IMR-90 (cell line): ENCODE data around the gene CRYBG2. TPM values are rescaled to one million over a fixed set of nuclear protein-coding genes. Genes with fewer than 3 reads are reported as not detected.

Source experiments
- ATAC-seq: fragments of 200-7000 bp; cut with Tn5 transposase; 2 replicates; pipeline ENCODE4 v1.9.1; 2020; ENCODE audit warnings: low read depth, mild to moderate bottlenecking, moderate library complexity
- BruUV-seq: library from RNA; stranded (reverse); fragments of 400-500 nt; replicated peaks from 2 replicates; lab custom pipeline; 2021; lab: Mats Ljungman, UMichigan
- CTCF ChIA-PET: fragments of 300-600 bp; formaldehyde crosslinking; extraction: SDS; loops from one replicate; lab custom pipeline; 2021; ENCODE audit warnings: antibody characterized with exemption; lab: Yijun Ruan, JAX
- POLR2A ChIA-PET: fragments of 300-600 bp; sonication (Branson Sonifier 250); formaldehyde crosslinking; loops from one replicate; lab custom pipeline; 2022; ENCODE audit warnings: antibody characterized with exemption; ENCODE audit not compliant: unreplicated experiment; lab: Charles Lee
- DNase-seq: peaks from one replicate; pipeline ENCODE4 v3.0.0; 2013
- H2AFZ ChIP-seq: replicated peaks from 2 replicates; pipeline ENCODE3; 2013; ENCODE audit warnings: low read length, mild to moderate bottlenecking; ENCODE audit not compliant: poor library complexity
- H2AK5ac ChIP-seq: 2 replicates; pipeline ENCODE4 v1.6.1; 2013; ENCODE audit warnings: low read depth, low read length, inconsistent platforms
- H2AK9ac ChIP-seq: replicated peaks from 2 replicates; pipeline ENCODE3; 2013; ENCODE audit warnings: mild to moderate bottlenecking, low read depth, low read length, moderate library complexity; ENCODE audit not compliant: poor library complexity
- H2BK120ac ChIP-seq: 2 replicates; pipeline ENCODE4 v1.6.1; 2013; ENCODE audit warnings: low read depth, low read length, inconsistent platforms
- H2BK15ac ChIP-seq: 3 replicates; pipeline ENCODE4 v1.6.1; 2013; ENCODE audit warnings: low read depth, low read length, inconsistent platforms
- H2BK20ac ChIP-seq: 2 replicates; pipeline ENCODE4 v1.6.1; 2013; ENCODE audit warnings: low read depth, mild to moderate bottlenecking, inconsistent platforms, low read length, moderate library complexity
- H2BK5ac ChIP-seq: 2 replicates; pipeline ENCODE4 v1.6.1; 2013; ENCODE audit warnings: mild to moderate bottlenecking, low read depth, low read length, inconsistent platforms; ENCODE audit not compliant: poor library complexity, severe bottlenecking
- H3K14ac ChIP-seq: replicated peaks from 2 replicates; pipeline ENCODE4 v1.6.1; 2013; ENCODE audit warnings: low read depth, low read length, inconsistent platforms
- H3K18ac ChIP-seq: 2 replicates; pipeline ENCODE4 v1.6.1; 2013; ENCODE audit warnings: low read depth, low read length, control low read depth
- H3K23ac ChIP-seq: 2 replicates; pipeline ENCODE4 v1.6.1; 2013; ENCODE audit warnings: low read depth, low read length, inconsistent platforms
- H3K27ac ChIP-seq: 2 replicates; pipeline ENCODE4 v1.5.1; 2013; ENCODE audit warnings: mild to moderate bottlenecking, control low read depth, low read length; ENCODE audit not compliant: insufficient read depth
- H3K27me3 ChIP-seq: 2 replicates; pipeline ENCODE4 v1.6.1; 2013; ENCODE audit warnings: low read length; ENCODE audit not compliant: control insufficient read depth, insufficient read depth
- H3K36me3 ChIP-seq: 2 replicates; pipeline ENCODE4 v1.6.1; 2013; ENCODE audit warnings: low read length, mixed read lengths; ENCODE audit not compliant: control insufficient read depth, insufficient read depth
- H3K4ac ChIP-seq: 2 replicates; pipeline ENCODE4 v1.6.1; 2013; ENCODE audit warnings: low read depth, low read length, inconsistent platforms
- H3K4me1 ChIP-seq: 2 replicates; pipeline ENCODE4 v1.6.1; 2013; ENCODE audit warnings: low read length, mixed read lengths; ENCODE audit not compliant: control insufficient read depth, insufficient read depth
- H3K4me2 ChIP-seq: 2 replicates; pipeline ENCODE4 v1.6.1; 2013; ENCODE audit warnings: low read depth, mild to moderate bottlenecking, control low read depth, low read length, moderate library complexity
- H3K4me3 ChIP-seq: 2 replicates; pipeline ENCODE4 v1.5.1; 2013; ENCODE audit warnings: low read depth, mild to moderate bottlenecking, control low read depth, low read length, moderate library complexity; ENCODE audit not compliant: insufficient read depth
- H3K56ac ChIP-seq: 2 replicates; pipeline ENCODE4 v1.6.1; 2013; ENCODE audit warnings: low read length, inconsistent platforms; ENCODE audit not compliant: insufficient read depth; ENCODE audit errors: extremely low read depth
- H3K79me1 ChIP-seq, 2 experiments: 2 replicates each; pipeline ENCODE4 v1.6.1; 2013; ENCODE audit warnings: low read length in 2 of 2, inconsistent platforms in 1 of 2, low read depth in 1 of 2
- H3K9ac ChIP-seq: 2 replicates; pipeline ENCODE4 v1.6.1; 2013; ENCODE audit warnings: low read depth, low read length, control low read depth
- H3K9me1 ChIP-seq: 2 replicates; pipeline ENCODE4 v1.6.1; 2013; ENCODE audit warnings: low read length, inconsistent platforms; ENCODE audit not compliant: insufficient read depth
- H3K9me3 ChIP-seq: 2 replicates; pipeline ENCODE4 v1.6.1; 2013; ENCODE audit warnings: low read length; ENCODE audit not compliant: control insufficient read depth, insufficient read depth
- H4K20me1 ChIP-seq: 2 replicates; pipeline ENCODE4 v1.6.1; 2013; ENCODE audit warnings: low read length, inconsistent platforms; ENCODE audit not compliant: insufficient read depth
- H4K5ac ChIP-seq: 2 replicates; pipeline ENCODE4 v1.6.1; 2013; ENCODE audit warnings: mild to moderate bottlenecking, low read depth, low read length, control low read depth
- H4K8ac ChIP-seq, 2 experiments: 2 replicates each; pipeline ENCODE4 v1.6.1; 2013; ENCODE audit warnings: low read depth in 2 of 2, low read length in 2 of 2, control low read depth in 1 of 2, inconsistent platforms in 1 of 2
- H4K91ac ChIP-seq: 2 replicates; pipeline ENCODE4 v1.6.1; 2013; ENCODE audit warnings: low read depth, low read length, inconsistent platforms; ENCODE audit not compliant: insufficient read depth
- BHLHE40 ChIP-seq: fragments of 150-350 bp; IDR thresholded peaks from 2 replicates; pipeline ENCODE4 v1.6.1; 2016; ENCODE audit warnings: mild to moderate bottlenecking, low read depth, low read length
- CEBPB ChIP-seq: IDR thresholded peaks from 2 replicates; pipeline ENCODE4 v1.6.1; 2012; ENCODE audit warnings: low read depth, low read length, improper control_type of control experiment
- CHD1 ChIP-seq: IDR thresholded peaks from 2 replicates; pipeline ENCODE4 v1.6.1; 2012; ENCODE audit warnings: low read depth, low read length, improper control_type of control experiment
- CTCF ChIP-seq: conservative IDR thresholded peaks from 2 replicates; pipeline ENCODE4 v1.5.1; 2012; ENCODE audit warnings: mild to moderate bottlenecking, low read depth, low read length, improper control_type of control experiment
- ELK1 ChIP-seq: fragments of 150-350 bp; IDR thresholded peaks from 2 replicates; pipeline ENCODE4 v1.6.1; 2016; ENCODE audit warnings: low read depth, mild to moderate bottlenecking, low read length, moderate library complexity, borderline replicate concordance
- MAFK ChIP-seq: IDR thresholded peaks from 2 replicates; pipeline ENCODE4 v1.6.1; 2012; ENCODE audit warnings: low read depth, low read length, improper control_type of control experiment
- MXI1 ChIP-seq: IDR thresholded peaks from 2 replicates; pipeline ENCODE4 v1.6.1; 2012; ENCODE audit warnings: low read depth, mild to moderate bottlenecking, low read length, moderate library complexity, borderline replicate concordance
- NFE2L2 ChIP-seq: fragments of 150-350 bp; IDR thresholded peaks from 2 replicates; pipeline ENCODE4 v1.6.1; 2016; ENCODE audit warnings: low read depth, mild to moderate bottlenecking, low read length
- RAD21 ChIP-seq: IDR thresholded peaks from 2 replicates; pipeline ENCODE4 v1.6.1; 2012; ENCODE audit warnings: low read length, improper control_type of control experiment
- RCOR1 ChIP-seq: IDR thresholded peaks from 2 replicates; pipeline ENCODE4 v1.6.1; 2012; ENCODE audit warnings: mild to moderate bottlenecking, low read length, improper control_type of control experiment; ENCODE audit not compliant: insufficient replicate concordance
- SMC3 ChIP-seq: fragments of 150-350 bp; IDR thresholded peaks from 2 replicates; pipeline ENCODE4 v1.6.1; 2016; ENCODE audit warnings: low read depth, mild to moderate bottlenecking, antibody characterized with exemption, low read length, moderate library complexity
- WGBS, 2 experiments: methylation state at CpG; one replicate each; pipeline versions ENCODE4 v1.1.5 to v1.1.7; 2013; ENCODE audit warnings: missing lambda C conversion rate in 2 of 2; ENCODE audit not compliant: insufficient read length in 1 of 2; ENCODE audit errors: extremely low coverage in 2 of 2; 5-methylcytosine and 5-hydroxymethylcytosine counted together
- dilution Hi-C: fragments of 300-500 bp; cut with HindIII; formaldehyde crosslinking; loops from one replicate; pipeline ENCODE4 v1.14.3; 2018; ENCODE audit warnings: low sequenced_read_pairs; ENCODE audit not compliant: unreplicated experiment
- in situ Hi-C: fragments of 300-500 bp; cut with MboI; formaldehyde crosslinking; loops from 3 replicates; pipeline ENCODE4 v1.14.3; 2019; ENCODE audit warnings: low sequenced_read_pairs, inconsistent platforms, mixed read lengths
- intact Hi-C: fragments of 100-400 bp; cut with micrococcal nuclease; formaldehyde crosslinking; loops from 2 replicates; pipeline ENCODE4 v1.10.0; 2022
- polyA plus RNA-seq, 3 experiments: library from polyadenylated mRNA; depleted of rRNA; stranded (reverse); fragments of >200 nt; gene quantifications; 2 replicates each; pipeline ENCODE4 v1.2.3, GENCODE V29; 2012; ENCODE audit warnings: low replicate concordance in 1 of 3
- total RNA-seq: library from RNA; depleted of rRNA; stranded (reverse); fragments of >200 nt; gene quantifications from 2 replicates; pipeline ENCODE4 v1.2.3, GENCODE V29; 2012

CRYBG2 gene
- total and polyA plus RNA-seq, 2 of the 4 experiments (the other 2 are of a cell fraction), result not detected

DNA sequence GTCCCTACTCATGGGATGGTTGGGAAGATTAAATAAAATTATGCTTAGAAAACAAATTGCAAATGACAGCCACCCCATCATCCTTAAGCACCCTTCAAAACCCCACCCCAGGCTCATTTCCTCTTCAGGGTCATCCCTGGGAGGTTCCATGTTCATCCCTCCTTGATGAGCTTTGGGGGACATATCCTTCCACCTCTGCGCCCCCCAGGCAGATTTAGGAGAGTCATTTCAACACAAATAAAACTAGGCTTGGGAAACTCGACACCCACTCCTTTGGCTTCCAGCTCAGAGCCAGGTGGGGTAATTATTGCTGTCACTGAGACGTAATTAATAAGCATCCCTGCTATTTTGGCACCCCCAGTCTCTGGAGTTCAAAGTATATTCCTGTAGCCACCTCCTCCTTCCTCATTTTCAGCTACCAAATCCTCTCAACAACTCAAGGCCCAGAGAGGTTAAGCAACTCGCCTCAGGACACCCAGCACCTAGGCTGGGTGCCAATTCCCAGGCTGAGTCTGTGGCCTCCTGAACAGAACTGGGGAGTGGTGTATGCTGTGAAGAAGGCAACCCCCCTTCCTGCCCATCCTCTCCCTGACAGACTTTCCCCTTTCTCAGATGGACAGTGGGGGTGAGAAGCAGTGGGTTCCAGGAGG, 595 bp downstream of the CRYBG2 start:
- Histone ChIP-seq H2AK9ac (no peak overlapping the region), H2AFZ (no peak overlapping the region), H2AK5ac (no peak overlapping the region; the same call in 1 of the 2 replicates), H3K56ac (no peak overlapping the region), H3K9me3 (no peaks in the 10 kb centered on the region), H3K9me1 (peaks cover 9% of the 10 kb centered on the region; the same call in 1 of the 2 replicates), H3K79me1 (no peaks in the 10 kb centered on the region), H3K18ac (no peak overlapping the region), H4K20me1 (no peaks in the 10 kb centered on the region; the same call in 1 of the 2 replicates), H3K27ac (no peak overlapping the region), H3K4me3 (no peak overlapping the region), H4K5ac (no peak overlapping the region), H3K4me2 (no peak overlapping the region), H3K14ac (no peak overlapping the region), H2BK15ac (no peak overlapping the region), H3K9ac (no peak overlapping the region), H4K8ac (no peak overlapping the region), H2BK120ac (no peak overlapping the region), H3K4ac (no peak overlapping the region), H2BK5ac (no peak overlapping the region), H4K91ac (no peak overlapping the region), H3K27me3 (peaks cover 42% of the 10 kb centered on the region), H3K36me3 (no peaks in the 10 kb centered on the region), H3K4me1 (peaks cover 9% of the 10 kb centered on the region), H2BK20ac (no peak overlapping the region), H3K23ac (no peak overlapping the region)
- dilution Hi-C loops, result no loop called here
- POLR2A ChIA-PET, result no interaction called here
- CTCF ChIA-PET, result no interaction called here
- ATAC-seq, result no peak
- intact Hi-C loops, result no loop called here
- no TSS peak for BruUV-seq
- in situ Hi-C loops, result no loop called here
- no peak for DNase-seq
- no CpG with 5 or more reads among the region's 4 CpGs for WGBS, 2 experiments
- no peak for TF ChIP-seq RCOR1
- TF ChIP-seq MAFK, result no peak
- TF ChIP-seq ELK1, result no peak
- TF ChIP-seq CEBPB, result no peak
- TF ChIP-seq NFE2L2, result no peak
- TF ChIP-seq BHLHE40, result no peak
- no peak for TF ChIP-seq MXI1
- TF ChIP-seq SMC3, result no peak
- TF ChIP-seq CHD1, result no peak
- TF ChIP-seq RAD21, result no peak
- TF ChIP-seq CTCF, result no peak
